ENCODE measurements around the gene MRPL3.
"Not testable (repeated sequence)": the region's sequence is repeated elsewhere in the genome, so short reads cannot be mapped to it uniquely, and the experiment has no call there.

The MRPL3 gene

GRCh38 chr3:131491775-131492174 lies 11.0 kb downstream of the MRPL3 start:
- DNase-seq = no peak

GRCh38 chr3:131491084-131491483 lies 11.7 kb downstream of the MRPL3 start:
- DNase-seq = no peak

GRCh38 chr3:131486545-131486944 lies 16.2 kb downstream of the MRPL3 start:
- not testable (repeated sequence) for DNase-seq

- DNase-seq = no peak
These were observed 17.7 kb downstream of the MRPL3 start for GRCh38 chr3:131485119-131485518.

- no peak for DNase-seq
These were observed 18.2 kb downstream of the MRPL3 start for GRCh38 chr3:131484496-131485111.

- DNase-seq = no peak
These were observed 22.7 kb downstream of the MRPL3 start for GRCh38 chr3:131480116-131480515.

GRCh38 chr3:131477813-131478212 lies 25.0 kb downstream of the MRPL3 start:
- no peak for DNase-seq

- no peak for DNase-seq
These were observed 28.7 kb downstream of the MRPL3 start for GRCh38 chr3:131474115-131474514.

- no peak for DNase-seq
These were observed 32.4 kb downstream of the MRPL3 start for GRCh38 chr3:131470377-131470776.

- DNase-seq = no peak
These were observed 44.1 kb downstream of the MRPL3 start for GRCh38 chr3:131458653-131459052.

- no peak for DNase-seq
These were observed 45.6 kb downstream of the MRPL3 start for GRCh38 chr3:131457220-131457619.

- DNase-seq = no peak
These were observed 48.3 kb downstream of the MRPL3 start for GRCh38 chr3:131454501-131454900.

- no peak for DNase-seq
These were observed 49.2 kb downstream of the MRPL3 start for GRCh38 chr3:131453533-131453932.

- DNase-seq = no peak
These were observed 55.4 kb downstream of the MRPL3 start for GRCh38 chr3:131447349-131447748.

- no peak for DNase-seq
These were observed 58.6 kb downstream of the MRPL3 start for GRCh38 chr3:131444180-131444579.

- DNase-seq = no peak
These were observed 63.7 kb downstream of the MRPL3 start for GRCh38 chr3:131439084-131439483.

GRCh38 chr3:131435000-131435399 lies 67.8 kb downstream of the MRPL3 start:
- no peak for DNase-seq

GRCh38 chr3:131432441-131432840 lies 70.3 kb downstream of the MRPL3 start:
- no peak for DNase-seq

GRCh38 chr3:131431754-131432153 lies 71.0 kb downstream of the MRPL3 start:
- DNase-seq = no peak

GRCh38 chr3:131427226-131427625 lies 75.5 kb downstream of the MRPL3 start:
- DNase-seq = no peak

GRCh38 chr3:131421957-131422498 lies 80.7 kb downstream of the MRPL3 start:
- DNase-seq = no peak

- no peak for DNase-seq
These were observed 81.5 kb downstream of the MRPL3 start for GRCh38 chr3:131421301-131421700.

GRCh38 chr3:131417751-131418150 lies 85.0 kb downstream of the MRPL3 start:
- no peak for DNase-seq
